ENCODE data around the gene PTGES2. TPM values are rescaled to one million over a fixed set of nuclear protein-coding genes. Genes with fewer than 3 reads are reported as not detected.

Gene PTGES2
- total RNA-seq, 4 donors from 2014 or later = 80.0 to 112 (median 88.4) TPM

GRCh38 chr9:128169492-128169891 lies 42.0 kb upstream of the PTGES2 start:
- whole genome bisulfite sequencing, 2 donors = 91 to 93% methylated on average over 8 of the region's 8 CpGs
- DNase-seq = no peak
- Histone ChIP-seq H3K27ac (no peak overlapping the region), H3K4me1 (no peaks in the 10 kb centered on the region), H3K9me3 (no peaks in the 10 kb centered on the region), H3K4me3 (replicated peaks in 1 of 3) (no peak overlapping the region), H3K27me3 (no peaks in the 10 kb centered on the region), H3K36me3 (peaks cover 41 to 45% of the 10 kb centered on the region in 2 donors)
- intact Hi-C loops (cut with DNase I) = no loop called here
- TF ChIP-seq CTCF (IDR thresholded peaks at IDR 0.05) (no peak), POLR2A (IDR thresholded peaks at IDR 0.05) (no peak)

GRCh38 chr9:128168731-128169308 lies 41.3 kb upstream of the PTGES2 start:
- 90 to 95% methylated on average over 8 of the region's 8 CpGs for WGBS, 2 donors
- Histone ChIP-seq H3K27me3 (no peaks in the 10 kb centered on the region), H3K27ac (no peak overlapping the region), H3K4me3 (replicated peaks in 1 of 3) (no peak overlapping the region), H3K9me3 (no peaks in the 10 kb centered on the region), H3K4me1 (no peaks in the 10 kb centered on the region), H3K36me3 (peaks cover 41 to 49% of the 10 kb centered on the region in 2 donors)
- DNase-seq = no peak
- no peak for TF ChIP-seq CTCF (IDR thresholded peaks at IDR 0.05)
- TF ChIP-seq POLR2A (IDR thresholded peaks at IDR 0.05) = no peak
- intact Hi-C loops (cut with DNase I) = no loop called here

GRCh38 chr9:128167209-128167608 lies 39.7 kb upstream of the PTGES2 start:
- intact Hi-C loops (cut with DNase I) = no loop called here
- no peak overlapping the region for H3K4me3 ChIP-seq (replicated peaks in 1 of 3)
- WGBS, 2 donors = 96 to 100% methylated on average over 4 of the region's 4 CpGs
- no peaks in the 10 kb centered on the region for H3K9me3 ChIP-seq
- no peaks in the 10 kb centered on the region for H3K4me1 ChIP-seq
- no peak for DNase-seq
- H3K36me3 ChIP-seq = peaks cover 41 to 49% of the 10 kb centered on the region in 2 donors
- H3K27ac ChIP-seq = no peak overlapping the region
- no peak for TF ChIP-seq POLR2A (IDR thresholded peaks at IDR 0.05)
- no peak for TF ChIP-seq CTCF (IDR thresholded peaks at IDR 0.05)
- no peaks in the 10 kb centered on the region for H3K27me3 ChIP-seq

- DNase-seq = no peak
- peaks cover 41 to 49% of the 10 kb centered on the region in 2 donors for H3K36me3 ChIP-seq
- intact Hi-C loops (cut with DNase I) = no loop called here
- no peaks in the 10 kb centered on the region for H3K27me3 ChIP-seq
- TF ChIP-seq CTCF (IDR thresholded peaks at IDR 0.05) = no peak
- TF ChIP-seq POLR2A (IDR thresholded peaks at IDR 0.05) = no peak
- H3K9me3 ChIP-seq = no peaks in the 10 kb centered on the region
- 95 to 98% methylated on average over 16 to 18 of the region's 18 CpGs for WGBS, 2 donors
- no peak overlapping the region for H3K27ac ChIP-seq
- H3K4me3 ChIP-seq (replicated peaks in 1 of 3) = no peak overlapping the region
- H3K4me1 ChIP-seq = no peaks in the 10 kb centered on the region
These were observed 38.6 kb upstream of the PTGES2 start for GRCh38 chr9:128166169-128166568.

GRCh38 chr9:128164307-128164885 lies 36.9 kb upstream of the PTGES2 start:
- no peaks in the 10 kb centered on the region for H3K27me3 ChIP-seq
- peaks cover 7 to 8% of the 10 kb centered on the region in 2 donors for H3K4me1 ChIP-seq
- intact Hi-C loops (cut with DNase I) = no loop called here
- no peak for DNase-seq
- H3K27ac ChIP-seq = no peak overlapping the region
- no peak overlapping the region for H3K4me3 ChIP-seq (replicated peaks in 1 of 3)
- H3K9me3 ChIP-seq = no peaks in the 10 kb centered on the region
- WGBS, 2 donors = 83% methylated on average over 14 of the region's 14 CpGs
- TF ChIP-seq POLR2A (IDR thresholded peaks at IDR 0.05) (no peak), CTCF (IDR thresholded peaks at IDR 0.05) (no peak)
- peaks cover 34 to 40% of the 10 kb centered on the region in 2 donors for H3K36me3 ChIP-seq

All from thyroid gland (tissue), 4 donors.